WTC11 (cell line): ENCODE results near the gene PCDH9. TPM values are rescaled to one million over a fixed set of nuclear protein-coding genes. Genes with fewer than 3 reads are reported as not detected.

ENCODE experiments used
- ATAC-seq: fragments of 200-7000 bp; cut with Tn5 transposase; 2 replicates; pipeline ENCODE4 v1.10.0; 2021; ENCODE audit warnings: mild to moderate bottlenecking, moderate library complexity
- CTCF ChIA-PET: fragments of 300-600 bp; sonication (Branson Sonifier 250); formaldehyde crosslinking; loops from one replicate; lab custom pipeline; 2021; ENCODE audit warnings: antibody characterized with exemption; lab: Charles Lee
- POLR2A ChIA-PET: fragments of 350-600 bp; sonication (Branson Sonifier 250); formaldehyde crosslinking; loops from one replicate; lab custom pipeline; 2021; ENCODE audit warnings: antibody characterized with exemption; lab: Charles Lee
- DNase-seq: peaks from one replicate; pipeline ENCODE4 v3.0.0; 2021; ENCODE audit warnings: low spot score
- H3K27ac Mint-ChIP-seq: 2 replicates; pipeline ENCODE4 v1.8.0; 2021; ENCODE audit warnings: mixed read lengths
- H3K27me3 Mint-ChIP-seq: 2 replicates; pipeline ENCODE4 v1.8.0; 2021; ENCODE audit warnings: low read depth, mild to moderate bottlenecking, moderate library complexity, mixed read lengths
- H3K36me3 Mint-ChIP-seq: 2 replicates; pipeline ENCODE4 v1.8.0; 2021; ENCODE audit warnings: mixed read lengths
- H3K4me1 Mint-ChIP-seq: 2 replicates; pipeline ENCODE4 v1.8.0; 2022; ENCODE audit warnings: mixed read lengths
- H3K4me3 Mint-ChIP-seq: 2 replicates; pipeline ENCODE4 v1.8.0; 2021; ENCODE audit warnings: mild to moderate bottlenecking, moderate library complexity, mixed read lengths
- H3K9me3 Mint-ChIP-seq: 2 replicates; pipeline ENCODE4 v1.8.0; 2021; ENCODE audit warnings: mixed read lengths
- NR3C1 ChIP-seq: sonication (generic); formaldehyde crosslinking; conservative IDR thresholded peaks from 2 replicates; pipeline ENCODE4 v1.8.1; 2023; ENCODE audit warnings: low read depth, mild to moderate bottlenecking, missing genetic modification reagents
- ZNF232 ChIP-seq: sonication (generic); formaldehyde crosslinking; IDR thresholded peaks from 2 replicates; pipeline ENCODE4 v1.8.0; 2022; ENCODE audit warnings: mild to moderate bottlenecking, missing genetic modification reagents
- ZNF396 ChIP-seq: fragments of 250-450 bp; sonication (Bioruptor Pico); IDR thresholded peaks from 2 replicates; pipeline ENCODE4 v1.8.0; 2021; ENCODE audit warnings: mild to moderate bottlenecking, moderate library complexity, borderline replicate concordance
- total RNA-seq: library from RNA; stranded (reverse); gene quantifications from 3 replicates; pipeline ENCODE4 v1.2.3, GENCODE V29; 2021
- TF ChIP-seq, protein P1 (sequence below): fragments of 200-600 bp; IDR thresholded peaks from 2 replicates; pipeline ENCODE4 v1.8.0; 2022; ENCODE audit warnings: antibody characterized with exemption
- TF ChIP-seq, protein P2 (sequence below): sonication (generic); formaldehyde crosslinking; IDR thresholded peaks from 2 replicates; pipeline ENCODE4 v1.8.1; 2022; ENCODE audit warnings: missing genetic modification reagents, borderline replicate concordance
- TF ChIP-seq, protein P3 (sequence below): sonication (generic); formaldehyde crosslinking; IDR thresholded peaks from 2 replicates; pipeline ENCODE4 v1.8.0; 2022; ENCODE audit warnings: missing genetic modification reagents
- TF ChIP-seq, protein P4 (sequence below): fragments of 250-450 bp; sonication (Bioruptor Pico); conservative IDR thresholded peaks from 2 replicates; pipeline ENCODE4 v1.9.0; 2021; ENCODE audit warnings: mild to moderate bottlenecking
- TF ChIP-seq, protein P5 (sequence below): sonication (generic); formaldehyde crosslinking; IDR thresholded peaks from 2 replicates; pipeline ENCODE4 v1.8.1; 2023; ENCODE audit warnings: mild to moderate bottlenecking, moderate library complexity, missing genetic modification reagents
- TF ChIP-seq, protein P6 (sequence below): sonication (generic); formaldehyde crosslinking; IDR thresholded peaks from 2 replicates; pipeline ENCODE4 v1.8.1; 2023; ENCODE audit warnings: mild to moderate bottlenecking, missing genetic modification reagents, borderline replicate concordance
- TF ChIP-seq, protein P7 (sequence below): fragments of 250-450 bp; sonication (Bioruptor Pico); IDR thresholded peaks from 2 replicates; pipeline ENCODE4 v1.9.0; 2021; ENCODE audit warnings: mild to moderate bottlenecking
- TF ChIP-seq, protein P8 (sequence below): sonication (generic); formaldehyde crosslinking; IDR thresholded peaks from 2 replicates; pipeline ENCODE4 v1.8.1; 2022; ENCODE audit warnings: mild to moderate bottlenecking, moderate library complexity, missing genetic modification reagents
- TF ChIP-seq, protein P9 (sequence below): fragments of 250-450 bp; sonication (Bioruptor Pico); IDR thresholded peaks from 2 replicates; pipeline ENCODE4 v2.1.2; 2022; ENCODE audit warnings: mild to moderate bottlenecking, moderate library complexity

PCDH9 gene
- total RNA-seq, 1 experiment from 2014 or later, result 0.48 TPM

DNA sequence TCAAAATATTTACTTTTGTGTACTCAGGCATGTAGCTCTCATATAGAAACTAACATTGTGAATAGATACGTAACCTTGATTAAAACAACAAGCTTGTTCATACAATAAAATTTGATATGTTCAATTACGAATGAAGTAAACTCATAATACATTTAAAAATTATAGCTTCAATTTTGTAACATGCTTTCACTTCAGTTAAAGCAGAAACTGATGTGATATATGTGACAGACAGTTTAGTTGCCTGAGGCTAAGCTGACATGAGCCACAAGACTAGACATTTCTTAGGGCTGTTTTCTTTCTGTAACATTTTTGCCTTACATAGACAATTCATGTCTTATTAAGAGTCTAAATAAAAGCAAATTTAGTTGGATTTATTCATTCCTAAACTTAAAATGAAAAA, 526.0 kb downstream of the PCDH9 start:
- TF ChIP-seq ZNF232 (CRISPR knock-in tag) (no peak), ZNF396 (CRISPR knock-in tag) (no peak), NR3C1 (CRISPR knock-in tag) (no peak)
- TF ChIP-seq, protein P1, sequence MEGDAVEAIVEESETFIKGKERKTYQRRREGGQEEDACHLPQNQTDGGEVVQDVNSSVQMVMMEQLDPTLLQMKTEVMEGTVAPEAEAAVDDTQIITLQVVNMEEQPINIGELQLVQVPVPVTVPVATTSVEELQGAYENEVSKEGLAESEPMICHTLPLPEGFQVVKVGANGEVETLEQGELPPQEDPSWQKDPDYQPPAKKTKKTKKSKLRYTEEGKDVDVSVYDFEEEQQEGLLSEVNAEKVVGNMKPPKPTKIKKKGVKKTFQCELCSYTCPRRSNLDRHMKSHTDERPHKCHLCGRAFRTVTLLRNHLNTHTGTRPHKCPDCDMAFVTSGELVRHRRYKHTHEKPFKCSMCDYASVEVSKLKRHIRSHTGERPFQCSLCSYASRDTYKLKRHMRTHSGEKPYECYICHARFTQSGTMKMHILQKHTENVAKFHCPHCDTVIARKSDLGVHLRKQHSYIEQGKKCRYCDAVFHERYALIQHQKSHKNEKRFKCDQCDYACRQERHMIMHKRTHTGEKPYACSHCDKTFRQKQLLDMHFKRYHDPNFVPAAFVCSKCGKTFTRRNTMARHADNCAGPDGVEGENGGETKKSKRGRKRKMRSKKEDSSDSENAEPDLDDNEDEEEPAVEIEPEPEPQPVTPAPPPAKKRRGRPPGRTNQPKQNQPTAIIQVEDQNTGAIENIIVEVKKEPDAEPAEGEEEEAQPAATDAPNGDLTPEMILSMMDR, result no peak
- TF ChIP-seq, protein P2, sequence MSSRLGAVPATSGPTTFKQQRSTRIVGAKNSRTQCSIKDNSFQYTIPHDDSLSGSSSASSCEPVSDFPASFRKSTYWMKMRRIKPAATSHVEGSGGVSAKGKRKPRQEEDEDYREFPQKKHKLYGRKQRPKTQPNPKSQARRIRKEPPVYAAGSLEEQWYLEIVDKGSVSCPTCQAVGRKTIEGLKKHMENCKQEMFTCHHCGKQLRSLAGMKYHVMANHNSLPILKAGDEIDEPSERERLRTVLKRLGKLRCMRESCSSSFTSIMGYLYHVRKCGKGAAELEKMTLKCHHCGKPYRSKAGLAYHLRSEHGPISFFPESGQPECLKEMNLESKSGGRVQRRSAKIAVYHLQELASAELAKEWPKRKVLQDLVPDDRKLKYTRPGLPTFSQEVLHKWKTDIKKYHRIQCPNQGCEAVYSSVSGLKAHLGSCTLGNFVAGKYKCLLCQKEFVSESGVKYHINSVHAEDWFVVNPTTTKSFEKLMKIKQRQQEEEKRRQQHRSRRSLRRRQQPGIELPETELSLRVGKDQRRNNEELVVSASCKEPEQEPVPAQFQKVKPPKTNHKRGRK (CRISPR knock-in tag), result no peak
- TF ChIP-seq, protein P3, sequence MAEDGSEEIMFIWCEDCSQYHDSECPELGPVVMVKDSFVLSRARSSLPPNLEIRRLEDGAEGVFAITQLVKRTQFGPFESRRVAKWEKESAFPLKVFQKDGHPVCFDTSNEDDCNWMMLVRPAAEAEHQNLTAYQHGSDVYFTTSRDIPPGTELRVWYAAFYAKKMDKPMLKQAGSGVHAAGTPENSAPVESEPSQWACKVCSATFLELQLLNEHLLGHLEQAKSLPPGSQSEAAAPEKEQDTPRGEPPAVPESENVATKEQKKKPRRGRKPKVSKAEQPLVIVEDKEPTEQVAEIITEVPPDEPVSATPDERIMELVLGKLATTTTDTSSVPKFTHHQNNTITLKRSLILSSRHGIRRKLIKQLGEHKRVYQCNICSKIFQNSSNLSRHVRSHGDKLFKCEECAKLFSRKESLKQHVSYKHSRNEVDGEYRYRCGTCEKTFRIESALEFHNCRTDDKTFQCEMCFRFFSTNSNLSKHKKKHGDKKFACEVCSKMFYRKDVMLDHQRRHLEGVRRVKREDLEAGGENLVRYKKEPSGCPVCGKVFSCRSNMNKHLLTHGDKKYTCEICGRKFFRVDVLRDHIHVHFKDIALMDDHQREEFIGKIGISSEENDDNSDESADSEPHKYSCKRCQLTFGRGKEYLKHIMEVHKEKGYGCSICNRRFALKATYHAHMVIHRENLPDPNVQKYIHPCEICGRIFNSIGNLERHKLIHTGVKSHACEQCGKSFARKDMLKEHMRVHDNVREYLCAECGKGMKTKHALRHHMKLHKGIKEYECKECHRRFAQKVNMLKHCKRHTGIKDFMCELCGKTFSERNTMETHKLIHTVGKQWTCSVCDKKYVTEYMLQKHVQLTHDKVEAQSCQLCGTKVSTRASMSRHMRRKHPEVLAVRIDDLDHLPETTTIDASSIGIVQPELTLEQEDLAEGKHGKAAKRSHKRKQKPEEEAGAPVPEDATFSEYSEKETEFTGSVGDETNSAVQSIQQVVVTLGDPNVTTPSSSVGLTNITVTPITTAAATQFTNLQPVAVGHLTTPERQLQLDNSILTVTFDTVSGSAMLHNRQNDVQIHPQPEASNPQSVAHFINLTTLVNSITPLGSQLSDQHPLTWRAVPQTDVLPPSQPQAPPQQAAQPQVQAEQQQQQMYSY (CRISPR knock-in tag), result no peak
- TF ChIP-seq, protein P4, sequence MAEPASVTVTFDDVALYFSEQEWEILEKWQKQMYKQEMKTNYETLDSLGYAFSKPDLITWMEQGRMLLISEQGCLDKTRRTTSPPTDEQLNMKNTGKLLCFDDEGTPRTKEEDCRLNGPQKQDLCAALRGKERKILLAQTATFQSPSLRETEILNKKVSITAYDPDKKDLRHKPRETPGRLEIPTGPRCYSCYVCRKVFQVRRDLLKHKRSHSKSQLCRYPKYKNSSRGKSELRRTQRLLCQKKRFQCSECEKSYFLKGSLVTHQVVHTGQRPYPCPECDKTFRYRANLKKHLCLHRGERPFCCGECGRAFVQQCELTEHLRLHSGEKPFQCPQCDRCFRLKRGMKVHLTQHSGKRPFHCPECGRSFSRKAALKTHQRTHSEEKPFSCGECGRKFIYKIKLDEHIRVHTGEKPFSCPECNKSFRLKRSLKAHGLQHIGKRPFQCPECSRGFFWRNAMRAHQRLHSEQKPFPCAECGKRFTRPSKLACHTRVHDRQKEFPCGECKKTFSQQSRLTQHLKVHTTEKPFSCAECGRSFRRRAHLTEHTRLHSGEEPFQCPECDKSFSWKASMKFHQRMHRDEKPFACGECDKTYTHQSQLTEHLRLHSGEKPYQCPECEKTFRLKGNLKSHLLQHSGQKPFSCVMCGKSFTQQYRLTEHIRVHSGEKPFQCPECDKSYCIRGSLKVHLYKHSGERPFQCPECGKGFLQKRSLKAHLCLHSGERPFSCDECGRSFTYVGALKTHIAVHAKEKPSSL (CRISPR knock-in tag), result no peak
- TF ChIP-seq, protein P5, sequence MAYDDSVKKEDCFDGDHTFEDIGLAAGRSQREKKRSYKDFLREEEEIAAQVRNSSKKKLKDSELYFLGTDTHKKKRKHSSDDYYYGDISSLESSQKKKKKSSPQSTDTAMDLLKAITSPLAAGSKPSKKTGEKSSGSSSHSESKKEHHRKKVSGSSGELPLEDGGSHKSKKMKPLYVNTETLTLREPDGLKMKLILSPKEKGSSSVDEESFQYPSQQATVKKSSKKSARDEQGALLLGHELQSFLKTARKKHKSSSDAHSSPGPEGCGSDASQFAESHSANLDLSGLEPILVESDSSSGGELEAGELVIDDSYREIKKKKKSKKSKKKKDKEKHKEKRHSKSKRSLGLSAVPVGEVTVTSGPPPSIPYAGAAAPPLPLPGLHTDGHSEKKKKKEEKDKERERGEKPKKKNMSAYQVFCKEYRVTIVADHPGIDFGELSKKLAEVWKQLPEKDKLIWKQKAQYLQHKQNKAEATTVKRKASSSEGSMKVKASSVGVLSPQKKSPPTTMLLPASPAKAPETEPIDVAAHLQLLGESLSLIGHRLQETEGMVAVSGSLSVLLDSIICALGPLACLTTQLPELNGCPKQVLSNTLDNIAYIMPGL (CRISPR knock-in tag), result no peak
- TF ChIP-seq, protein P6, sequence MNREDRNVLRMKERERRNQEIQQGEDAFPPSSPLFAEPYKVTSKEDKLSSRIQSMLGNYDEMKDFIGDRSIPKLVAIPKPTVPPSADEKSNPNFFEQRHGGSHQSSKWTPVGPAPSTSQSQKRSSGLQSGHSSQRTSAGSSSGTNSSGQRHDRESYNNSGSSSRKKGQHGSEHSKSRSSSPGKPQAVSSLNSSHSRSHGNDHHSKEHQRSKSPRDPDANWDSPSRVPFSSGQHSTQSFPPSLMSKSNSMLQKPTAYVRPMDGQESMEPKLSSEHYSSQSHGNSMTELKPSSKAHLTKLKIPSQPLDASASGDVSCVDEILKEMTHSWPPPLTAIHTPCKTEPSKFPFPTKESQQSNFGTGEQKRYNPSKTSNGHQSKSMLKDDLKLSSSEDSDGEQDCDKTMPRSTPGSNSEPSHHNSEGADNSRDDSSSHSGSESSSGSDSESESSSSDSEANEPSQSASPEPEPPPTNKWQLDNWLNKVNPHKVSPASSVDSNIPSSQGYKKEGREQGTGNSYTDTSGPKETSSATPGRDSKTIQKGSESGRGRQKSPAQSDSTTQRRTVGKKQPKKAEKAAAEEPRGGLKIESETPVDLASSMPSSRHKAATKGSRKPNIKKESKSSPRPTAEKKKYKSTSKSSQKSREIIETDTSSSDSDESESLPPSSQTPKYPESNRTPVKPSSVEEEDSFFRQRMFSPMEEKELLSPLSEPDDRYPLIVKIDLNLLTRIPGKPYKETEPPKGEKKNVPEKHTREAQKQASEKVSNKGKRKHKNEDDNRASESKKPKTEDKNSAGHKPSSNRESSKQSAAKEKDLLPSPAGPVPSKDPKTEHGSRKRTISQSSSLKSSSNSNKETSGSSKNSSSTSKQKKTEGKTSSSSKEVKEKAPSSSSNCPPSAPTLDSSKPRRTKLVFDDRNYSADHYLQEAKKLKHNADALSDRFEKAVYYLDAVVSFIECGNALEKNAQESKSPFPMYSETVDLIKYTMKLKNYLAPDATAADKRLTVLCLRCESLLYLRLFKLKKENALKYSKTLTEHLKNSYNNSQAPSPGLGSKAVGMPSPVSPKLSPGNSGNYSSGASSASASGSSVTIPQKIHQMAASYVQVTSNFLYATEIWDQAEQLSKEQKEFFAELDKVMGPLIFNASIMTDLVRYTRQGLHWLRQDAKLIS, result no peak
- TF ChIP-seq, protein P7, sequence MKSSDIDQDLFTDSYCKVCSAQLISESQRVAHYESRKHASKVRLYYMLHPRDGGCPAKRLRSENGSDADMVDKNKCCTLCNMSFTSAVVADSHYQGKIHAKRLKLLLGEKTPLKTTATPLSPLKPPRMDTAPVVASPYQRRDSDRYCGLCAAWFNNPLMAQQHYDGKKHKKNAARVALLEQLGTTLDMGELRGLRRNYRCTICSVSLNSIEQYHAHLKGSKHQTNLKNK, result no peak
- TF ChIP-seq, protein P8, sequence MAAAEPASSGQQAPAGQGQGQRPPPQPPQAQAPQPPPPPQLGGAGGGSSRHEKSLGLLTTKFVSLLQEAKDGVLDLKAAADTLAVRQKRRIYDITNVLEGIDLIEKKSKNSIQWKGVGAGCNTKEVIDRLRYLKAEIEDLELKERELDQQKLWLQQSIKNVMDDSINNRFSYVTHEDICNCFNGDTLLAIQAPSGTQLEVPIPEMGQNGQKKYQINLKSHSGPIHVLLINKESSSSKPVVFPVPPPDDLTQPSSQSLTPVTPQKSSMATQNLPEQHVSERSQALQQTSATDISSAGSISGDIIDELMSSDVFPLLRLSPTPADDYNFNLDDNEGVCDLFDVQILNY (CRISPR knock-in tag), result no peak
- TF ChIP-seq, protein P9, sequence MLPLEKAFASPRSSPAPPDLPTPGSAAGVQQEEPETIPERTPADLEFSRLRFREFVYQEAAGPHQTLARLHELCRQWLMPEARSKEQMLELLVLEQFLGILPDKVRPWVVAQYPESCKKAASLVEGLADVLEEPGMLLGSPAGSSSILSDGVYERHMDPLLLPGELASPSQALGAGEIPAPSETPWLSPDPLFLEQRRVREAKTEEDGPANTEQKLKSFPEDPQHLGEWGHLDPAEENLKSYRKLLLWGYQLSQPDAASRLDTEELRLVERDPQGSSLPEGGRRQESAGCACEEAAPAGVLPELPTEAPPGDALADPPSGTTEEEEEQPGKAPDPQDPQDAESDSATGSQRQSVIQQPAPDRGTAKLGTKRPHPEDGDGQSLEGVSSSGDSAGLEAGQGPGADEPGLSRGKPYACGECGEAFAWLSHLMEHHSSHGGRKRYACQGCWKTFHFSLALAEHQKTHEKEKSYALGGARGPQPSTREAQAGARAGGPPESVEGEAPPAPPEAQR (CRISPR knock-in tag), result no peak
- DNase-seq (no peak), ATAC-seq (no peak)
- no peaks in the 10 kb centered on the region for H3K9me3 Mint-ChIP-seq
- H3K36me3 Mint-ChIP-seq, result no peaks in the 10 kb centered on the region
- no peaks in the 10 kb centered on the region for H3K4me1 Mint-ChIP-seq
- ChIA-PET POLR2A (interaction anchor here (0.7 kb wide), 1 partner anchor 41 kb away, joined by 3 read pairs; no protein-coding TSS in a partner anchor), CTCF (no interaction called here)
- no peak overlapping the region for H3K4me3 Mint-ChIP-seq
- H3K27me3 Mint-ChIP-seq, result no peaks in the 10 kb centered on the region
- H3K27ac Mint-ChIP-seq, result no peak overlapping the region
